NB4 (cell line): ENCODE data around the gene LMNTD1.

Source experiments
- CTCF ChIP-seq: IDR thresholded peaks from one replicate; pipeline ENCODE4 v1.5.1; 2012; ENCODE audit warnings: low read depth, low read length
- MYC ChIP-seq: IDR thresholded peaks from 2 replicates; pipeline ENCODE4 v1.6.1; 2011; ENCODE audit warnings: low read depth, low read length
- POLR2A ChIP-seq: IDR thresholded peaks from 2 replicates; pipeline ENCODE4 v1.6.1; 2011; ENCODE audit warnings: mild to moderate bottlenecking; ENCODE audit not compliant: insufficient read length; ENCODE audit errors: extremely low read depth

GRCh38 chr12:25521625-25522256 lies 31.3 kb downstream of the LMNTD1 start:
- no peak for TF ChIP-seq POLR2A
- TF ChIP-seq CTCF, result no peak
- no peak for TF ChIP-seq MYC
